ENCODE measurements around the gene POLDIP3. TPM values are rescaled to one million over a fixed set of nuclear protein-coding genes. Genes with fewer than 3 reads are reported as not detected.
A peak's percentile ranks its signal among the peaks of the same experiment; 100 is the strongest.

The POLDIP3 gene
- total RNA-seq, 4 donors from 2014 or later = 32.4 to 61.1 (median 45.7) TPM

DNA sequence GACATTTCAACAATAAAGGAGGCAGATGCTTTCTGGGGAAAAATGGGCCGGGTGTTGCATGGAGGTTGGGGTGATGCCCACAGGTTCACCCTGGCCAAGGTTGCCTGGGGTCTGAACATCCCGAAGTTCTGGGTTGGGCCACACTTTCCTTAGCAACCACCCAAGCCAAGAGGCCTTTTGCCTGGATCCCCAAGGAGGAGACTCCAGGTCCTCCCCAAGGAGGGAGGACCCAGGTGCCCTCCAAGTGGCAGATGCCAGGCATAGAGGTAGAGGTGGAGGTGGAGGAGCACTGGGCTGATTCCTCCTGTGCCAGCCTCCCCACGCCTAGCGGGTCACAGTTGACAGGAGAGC is 33.3 kb upstream of the POLDIP3 start:
- Histone ChIP-seq H3K4me1 (peaks cover 61% of the 10 kb centered on the region), H3K9me3 (no peaks in the 10 kb centered on the region), H3K27me3 (no peaks in the 10 kb centered on the region), H3K36me3 (no peaks in the 10 kb centered on the region), H3K27ac (peak overlapping the region; percentile 97), H3K4me3 (peak overlapping the region; percentile 95)
- WGBS = 37% methylated on average over 3 of the region's 4 CpGs
- DNase-seq (ENCODE audit: low spot score in 2 of 2) = no peak
- no peak for TF ChIP-seq EP300 (IDR thresholded peaks at IDR 0.05)
- TF ChIP-seq POLR2AphosphoS5 (IDR thresholded peaks at IDR 0.05) = no peak
- TF ChIP-seq POLR2A (IDR thresholded peaks at IDR 0.05) = no peak
- TF ChIP-seq, protein P1, sequence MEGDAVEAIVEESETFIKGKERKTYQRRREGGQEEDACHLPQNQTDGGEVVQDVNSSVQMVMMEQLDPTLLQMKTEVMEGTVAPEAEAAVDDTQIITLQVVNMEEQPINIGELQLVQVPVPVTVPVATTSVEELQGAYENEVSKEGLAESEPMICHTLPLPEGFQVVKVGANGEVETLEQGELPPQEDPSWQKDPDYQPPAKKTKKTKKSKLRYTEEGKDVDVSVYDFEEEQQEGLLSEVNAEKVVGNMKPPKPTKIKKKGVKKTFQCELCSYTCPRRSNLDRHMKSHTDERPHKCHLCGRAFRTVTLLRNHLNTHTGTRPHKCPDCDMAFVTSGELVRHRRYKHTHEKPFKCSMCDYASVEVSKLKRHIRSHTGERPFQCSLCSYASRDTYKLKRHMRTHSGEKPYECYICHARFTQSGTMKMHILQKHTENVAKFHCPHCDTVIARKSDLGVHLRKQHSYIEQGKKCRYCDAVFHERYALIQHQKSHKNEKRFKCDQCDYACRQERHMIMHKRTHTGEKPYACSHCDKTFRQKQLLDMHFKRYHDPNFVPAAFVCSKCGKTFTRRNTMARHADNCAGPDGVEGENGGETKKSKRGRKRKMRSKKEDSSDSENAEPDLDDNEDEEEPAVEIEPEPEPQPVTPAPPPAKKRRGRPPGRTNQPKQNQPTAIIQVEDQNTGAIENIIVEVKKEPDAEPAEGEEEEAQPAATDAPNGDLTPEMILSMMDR (IDR thresholded peaks at IDR 0.05) = no peak

DNA sequence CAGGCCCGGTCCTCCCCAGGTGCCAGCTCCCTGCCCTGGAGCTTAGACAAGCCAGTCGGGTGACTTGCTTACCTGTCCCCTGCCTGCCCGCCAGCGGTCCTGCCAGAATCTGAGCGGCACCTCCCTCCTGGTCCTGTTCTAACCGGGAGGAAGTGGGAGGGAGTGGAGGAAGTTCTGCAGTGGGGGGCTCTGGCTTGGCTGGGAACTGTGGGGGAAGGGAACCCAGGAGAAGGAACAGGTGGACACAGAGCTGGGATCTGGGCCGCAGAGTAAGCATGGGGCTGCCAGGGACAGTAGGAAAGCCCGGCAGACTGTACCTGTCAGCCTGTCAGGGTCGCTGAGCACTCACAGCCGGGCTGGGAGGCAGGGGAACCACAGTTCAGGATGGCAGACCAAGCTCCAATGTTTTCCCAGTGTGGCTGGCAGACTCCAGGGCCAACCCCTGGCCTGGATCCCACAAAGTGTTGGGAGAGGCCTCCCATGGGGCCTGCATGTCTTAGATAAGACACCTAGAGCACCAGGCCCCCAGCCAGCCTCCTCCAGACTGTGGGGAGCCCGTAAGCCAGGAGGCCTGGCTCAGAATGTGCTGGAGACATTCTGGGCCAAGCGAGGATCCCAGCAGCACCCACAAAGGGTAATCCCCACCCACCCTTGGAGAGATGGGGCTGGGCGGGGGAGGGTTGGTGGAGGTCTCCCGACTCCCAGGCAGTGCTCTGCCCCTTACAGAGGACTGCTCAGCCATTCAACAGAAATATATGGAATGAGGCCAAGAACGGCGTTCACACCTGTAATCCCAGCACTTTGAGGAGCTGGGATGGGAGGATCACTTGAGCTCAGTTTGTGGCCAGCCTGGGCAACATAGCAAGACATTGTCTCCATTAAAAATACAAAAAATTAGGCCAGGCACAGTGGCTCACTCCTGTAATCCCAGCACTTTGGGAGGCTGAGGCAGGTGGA is 32.2 kb upstream of the POLDIP3 start:
- Histone ChIP-seq H3K27me3 (no peaks in the 10 kb centered on the region), H3K4me3 (peak overlapping the region; percentile 95), H3K9me3 (no peaks in the 10 kb centered on the region), H3K4me1 (peaks cover 72% of the 10 kb centered on the region), H3K27ac (peak overlapping the region; percentile 97), H3K36me3 (no peaks in the 10 kb centered on the region)
- no peak for DNase-seq (ENCODE audit: low spot score in 2 of 2)
- 30% methylated on average over 2 of the region's 16 CpGs for WGBS
- TF ChIP-seq EP300 (IDR thresholded peaks at IDR 0.05) (no peak), POLR2AphosphoS5 (IDR thresholded peaks at IDR 0.05) (no peak), POLR2A (IDR thresholded peaks at IDR 0.05) (no peak)
- TF ChIP-seq, protein P1 (IDR thresholded peaks at IDR 0.05) = no peak

DNA sequence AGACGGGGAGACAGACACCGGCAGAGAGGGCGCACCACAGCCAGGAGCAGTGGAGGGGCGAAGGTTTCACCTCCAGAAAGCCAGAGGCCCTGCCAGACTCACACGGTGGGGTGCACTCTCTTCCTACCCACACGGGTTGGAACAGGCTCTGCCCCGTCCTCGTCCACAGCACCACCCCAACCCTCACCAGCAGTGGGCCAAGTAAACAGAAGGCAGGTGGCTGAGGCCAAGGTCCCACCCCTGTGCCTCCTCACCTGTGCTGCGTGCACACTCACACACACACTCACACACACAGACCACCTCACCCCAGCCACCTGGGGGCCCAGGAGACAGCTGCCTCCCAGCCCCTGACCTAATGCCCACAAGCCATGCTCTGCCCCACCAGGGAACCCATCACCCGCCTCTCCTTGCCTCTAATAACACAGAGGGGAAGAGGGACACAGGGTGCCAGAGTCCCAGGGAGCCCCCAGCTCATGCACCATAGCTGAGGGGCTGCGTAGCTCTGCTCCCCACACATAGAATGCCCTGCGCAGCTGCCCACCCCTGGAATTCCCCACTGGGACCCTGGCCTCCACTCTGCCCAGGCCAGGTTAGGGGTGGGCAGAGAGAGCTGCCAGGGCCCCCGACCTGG is 31.4 kb upstream of the POLDIP3 start:
- Histone ChIP-seq H3K4me1 (peaks cover 72% of the 10 kb centered on the region), H3K27me3 (no peaks in the 10 kb centered on the region), H3K27ac (peak overlapping the region; percentile 97), H3K4me3 (peak overlapping the region; percentile 95), H3K9me3 (no peaks in the 10 kb centered on the region), H3K36me3 (no peaks in the 10 kb centered on the region)
- DNase-seq (ENCODE audit: low spot score in 2 of 2) = no peak
- 24% methylated on average over 12 of the region's 13 CpGs for WGBS
- no peak for TF ChIP-seq EP300 (IDR thresholded peaks at IDR 0.05)
- no peak for TF ChIP-seq POLR2A (IDR thresholded peaks at IDR 0.05)
- no peak for TF ChIP-seq POLR2AphosphoS5 (IDR thresholded peaks at IDR 0.05)
- TF ChIP-seq, protein P1 (IDR thresholded peaks at IDR 0.05) = no peak

DNA sequence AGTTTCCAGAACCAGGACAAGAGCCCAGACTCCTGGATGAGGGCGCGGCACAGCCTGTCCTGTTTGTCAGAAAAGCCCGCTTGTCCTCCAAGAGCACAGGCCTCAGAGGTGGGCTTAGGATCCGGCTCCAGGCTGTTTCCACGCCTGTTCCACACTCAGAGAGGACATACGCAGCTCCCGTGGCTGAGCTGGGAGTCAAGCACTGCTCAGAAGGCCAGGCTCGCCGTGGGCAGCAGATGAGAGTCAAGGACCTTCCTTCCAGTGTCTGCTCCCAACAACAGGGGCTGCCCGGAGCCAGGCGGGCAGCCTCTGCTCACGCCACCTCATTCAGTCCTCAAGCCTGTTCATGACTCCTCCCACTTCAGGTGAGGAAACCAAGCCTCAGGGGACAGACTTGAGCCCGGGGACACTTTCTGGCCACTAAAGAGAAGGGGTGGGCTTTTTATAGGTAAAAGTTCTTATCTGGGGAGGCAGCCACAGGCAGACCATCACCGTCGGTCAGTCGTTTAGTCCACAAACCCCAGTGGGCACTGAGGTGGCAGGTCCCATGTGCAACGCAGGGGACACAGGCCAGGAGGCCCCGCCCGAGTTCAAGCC is 30.8 kb upstream of the POLDIP3 start:
- H3K4me3 ChIP-seq = peak overlapping the region; percentile 95
- H3K4me1 ChIP-seq = peaks cover 72% of the 10 kb centered on the region
- H3K9me3 ChIP-seq = no peaks in the 10 kb centered on the region
- no peaks in the 10 kb centered on the region for H3K36me3 ChIP-seq
- H3K27ac ChIP-seq = peak overlapping the region; percentile 97
- DNase-seq (ENCODE audit: low spot score in 2 of 2) = no peak
- TF ChIP-seq EP300 (IDR thresholded peaks at IDR 0.05) (no peak), POLR2AphosphoS5 (IDR thresholded peaks at IDR 0.05) (no peak), POLR2A (IDR thresholded peaks at IDR 0.05) (no peak)
- TF ChIP-seq, protein P1 (IDR thresholded peaks at IDR 0.05) = no peak
- no peaks in the 10 kb centered on the region for H3K27me3 ChIP-seq
- 17% methylated on average over 14 of the region's 19 CpGs for WGBS

Measured in suprapubic skin (tissue), 4 donors.